KMS-11 (cell line): Measurements from ENCODE around the gene SLIT1.

Experiments
- H2AFZ ChIP-seq: fragments of 200-600 bp; sonication (generic); 2 replicates; pipeline ENCODE4 v1.6.1; 2016; ENCODE audit warnings: antibody characterized with exemption, mixed run types, low read depth
- H3K27ac ChIP-seq: fragments of 200-600 bp; sonication (generic); 2 replicates; pipeline ENCODE4 v1.6.1; 2016; ENCODE audit warnings: mild to moderate bottlenecking, mixed run types
- H3K27me3 ChIP-seq: fragments of 200-600 bp; sonication (generic); 2 replicates; pipeline ENCODE4 v1.6.1; 2017; ENCODE audit warnings: mild to moderate bottlenecking, low read depth, mixed run types, moderate library complexity; ENCODE audit not compliant: insufficient read depth
- H3K36me3 ChIP-seq: fragments of 200-600 bp; sonication (generic); 2 replicates; pipeline ENCODE4 v1.6.1; 2017; ENCODE audit warnings: mild to moderate bottlenecking, mixed run types; ENCODE audit not compliant: insufficient read depth
- H3K4me1 ChIP-seq: fragments of 200-600 bp; sonication (generic); 2 replicates; pipeline ENCODE4 v1.6.1; 2016; ENCODE audit warnings: mild to moderate bottlenecking, low read depth, mixed run types; ENCODE audit not compliant: poor library complexity, severe bottlenecking
- H3K4me2 ChIP-seq: fragments of 200-600 bp; sonication (generic); 2 replicates; pipeline ENCODE4 v1.7.0; 2016; ENCODE audit warnings: mild to moderate bottlenecking, mixed run types
- H3K4me3 ChIP-seq: fragments of 200-600 bp; sonication (generic); IDR thresholded peaks from 2 replicates; pipeline ENCODE4 v1.6.1; 2017; ENCODE audit warnings: low read depth, low read length, mixed read lengths; ENCODE audit not compliant: insufficient read depth
- H3K79me2 ChIP-seq: fragments of 200-600 bp; sonication (generic); 2 replicates; pipeline ENCODE4 v1.6.1; 2016; ENCODE audit warnings: low read depth, mixed run types; ENCODE audit not compliant: insufficient read depth
- H3K9ac ChIP-seq: fragments of 200-600 bp; sonication (generic); 2 replicates; pipeline ENCODE4 v1.6.1; 2016; ENCODE audit warnings: mild to moderate bottlenecking, mixed run types
- H4K20me1 ChIP-seq: fragments of 200-600 bp; sonication (generic); 2 replicates; pipeline ENCODE4 v1.6.1; 2016; ENCODE audit warnings: mild to moderate bottlenecking, mixed run types; ENCODE audit not compliant: insufficient read depth
- TF ChIP-seq, protein P1 (sequence below): fragments of 200-600 bp; sonication (generic); conservative IDR thresholded peaks from 2 replicates; pipeline ENCODE4 v1.6.1; 2017; ENCODE audit warnings: low read depth, mild to moderate bottlenecking, antibody characterized with exemption, low read length, moderate library complexity, mixed read lengths

The SLIT1 gene

DNA sequence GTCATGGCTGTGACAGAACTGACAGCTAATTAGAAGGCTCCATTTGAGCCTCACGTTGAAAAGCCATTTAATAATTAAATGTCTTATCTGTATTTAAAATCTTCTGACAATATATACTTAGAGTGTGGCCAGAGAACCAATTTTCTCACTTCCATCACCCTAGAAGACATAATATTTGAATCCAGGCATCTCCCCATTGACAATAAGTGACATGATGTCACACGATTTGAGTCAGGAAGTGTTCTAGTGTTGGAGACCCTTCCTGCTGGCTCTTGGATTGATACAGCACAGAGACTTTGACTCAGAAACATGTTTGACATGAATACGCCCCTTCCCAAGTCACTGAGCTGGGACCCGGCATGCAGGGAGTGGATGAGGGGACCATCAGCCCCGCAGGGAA lies 85.9 kb downstream of the SLIT1 start:
- Histone ChIP-seq H3K36me3 (no peaks in the 10 kb centered on the region), H3K4me1 (no peaks in the 10 kb centered on the region), H4K20me1 (no peaks in the 10 kb centered on the region), H3K4me2 (no peak overlapping the region), H2AFZ (no peak overlapping the region), H3K4me3 (no peak overlapping the region), H3K79me2 (no peaks in the 10 kb centered on the region), H3K27ac (no peak overlapping the region), H3K9ac (no peak overlapping the region), H3K27me3 (no peaks in the 10 kb centered on the region)
- TF ChIP-seq, protein P1, sequence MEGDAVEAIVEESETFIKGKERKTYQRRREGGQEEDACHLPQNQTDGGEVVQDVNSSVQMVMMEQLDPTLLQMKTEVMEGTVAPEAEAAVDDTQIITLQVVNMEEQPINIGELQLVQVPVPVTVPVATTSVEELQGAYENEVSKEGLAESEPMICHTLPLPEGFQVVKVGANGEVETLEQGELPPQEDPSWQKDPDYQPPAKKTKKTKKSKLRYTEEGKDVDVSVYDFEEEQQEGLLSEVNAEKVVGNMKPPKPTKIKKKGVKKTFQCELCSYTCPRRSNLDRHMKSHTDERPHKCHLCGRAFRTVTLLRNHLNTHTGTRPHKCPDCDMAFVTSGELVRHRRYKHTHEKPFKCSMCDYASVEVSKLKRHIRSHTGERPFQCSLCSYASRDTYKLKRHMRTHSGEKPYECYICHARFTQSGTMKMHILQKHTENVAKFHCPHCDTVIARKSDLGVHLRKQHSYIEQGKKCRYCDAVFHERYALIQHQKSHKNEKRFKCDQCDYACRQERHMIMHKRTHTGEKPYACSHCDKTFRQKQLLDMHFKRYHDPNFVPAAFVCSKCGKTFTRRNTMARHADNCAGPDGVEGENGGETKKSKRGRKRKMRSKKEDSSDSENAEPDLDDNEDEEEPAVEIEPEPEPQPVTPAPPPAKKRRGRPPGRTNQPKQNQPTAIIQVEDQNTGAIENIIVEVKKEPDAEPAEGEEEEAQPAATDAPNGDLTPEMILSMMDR: no peak

DNA sequence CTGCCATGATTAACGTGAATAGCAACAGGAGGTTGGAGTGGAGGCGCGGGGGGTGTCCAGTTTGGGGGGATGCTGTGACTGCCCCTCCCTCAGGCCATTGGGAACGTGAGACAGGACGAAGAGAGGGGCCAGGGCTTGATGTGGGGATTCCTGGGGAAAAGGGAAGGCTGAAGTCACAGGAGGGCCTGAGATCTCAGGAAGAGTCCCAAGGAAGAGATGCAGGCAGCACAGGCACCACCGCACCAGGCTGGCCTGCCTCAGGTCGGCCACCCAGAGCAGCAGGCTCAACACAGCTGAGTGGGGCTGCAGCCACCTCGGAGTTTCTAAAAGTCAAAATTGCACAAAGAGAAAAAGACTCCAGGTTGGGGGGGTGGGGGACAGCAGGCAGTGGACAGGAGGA lies 86.7 kb downstream of the SLIT1 start:
- no peak overlapping the region for H3K4me3 ChIP-seq
- no peaks in the 10 kb centered on the region for H4K20me1 ChIP-seq

DNA sequence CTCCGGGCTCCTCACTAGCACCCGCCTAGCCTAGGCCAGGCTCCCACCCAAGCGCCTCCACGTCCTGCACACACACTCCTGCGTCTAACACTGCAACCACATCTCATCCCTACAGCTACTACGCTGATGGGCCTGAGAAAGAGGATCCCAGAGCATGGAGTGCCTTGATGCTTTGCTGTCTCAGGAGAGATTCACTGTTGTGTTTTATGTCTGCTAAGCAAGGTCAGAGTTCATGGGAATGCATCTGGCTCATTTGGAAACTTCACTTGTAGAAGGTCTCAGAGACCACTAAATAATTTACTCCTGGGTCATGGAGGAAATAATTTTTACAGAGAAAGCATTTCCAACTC lies 88.7 kb downstream of the SLIT1 start:
- Histone ChIP-seq H4K20me1 (no peaks in the 10 kb centered on the region), H3K79me2 (no peaks in the 10 kb centered on the region), H3K4me2 (no peak overlapping the region), H3K4me3 (no peak overlapping the region), H3K9ac (no peak overlapping the region), H3K27me3 (no peaks in the 10 kb centered on the region; the same call in 1 of the 2 replicates), H2AFZ (no peak overlapping the region), H3K4me1 (no peaks in the 10 kb centered on the region), H3K36me3 (no peaks in the 10 kb centered on the region), H3K27ac (no peak overlapping the region)
- TF ChIP-seq, protein P1: no peak

More for the DNA sequence above, 86.7 kb downstream of the SLIT1 start:
- Histone ChIP-seq H3K27me3 (no peaks in the 10 kb centered on the region), H3K79me2 (no peaks in the 10 kb centered on the region), H3K9ac (no peak overlapping the region), H3K36me3 (no peaks in the 10 kb centered on the region), H3K27ac (no peak overlapping the region), H2AFZ (no peak overlapping the region), H3K4me2 (no peak overlapping the region), H3K4me1 (no peaks in the 10 kb centered on the region)
- TF ChIP-seq, protein P1: no peak

DNA sequence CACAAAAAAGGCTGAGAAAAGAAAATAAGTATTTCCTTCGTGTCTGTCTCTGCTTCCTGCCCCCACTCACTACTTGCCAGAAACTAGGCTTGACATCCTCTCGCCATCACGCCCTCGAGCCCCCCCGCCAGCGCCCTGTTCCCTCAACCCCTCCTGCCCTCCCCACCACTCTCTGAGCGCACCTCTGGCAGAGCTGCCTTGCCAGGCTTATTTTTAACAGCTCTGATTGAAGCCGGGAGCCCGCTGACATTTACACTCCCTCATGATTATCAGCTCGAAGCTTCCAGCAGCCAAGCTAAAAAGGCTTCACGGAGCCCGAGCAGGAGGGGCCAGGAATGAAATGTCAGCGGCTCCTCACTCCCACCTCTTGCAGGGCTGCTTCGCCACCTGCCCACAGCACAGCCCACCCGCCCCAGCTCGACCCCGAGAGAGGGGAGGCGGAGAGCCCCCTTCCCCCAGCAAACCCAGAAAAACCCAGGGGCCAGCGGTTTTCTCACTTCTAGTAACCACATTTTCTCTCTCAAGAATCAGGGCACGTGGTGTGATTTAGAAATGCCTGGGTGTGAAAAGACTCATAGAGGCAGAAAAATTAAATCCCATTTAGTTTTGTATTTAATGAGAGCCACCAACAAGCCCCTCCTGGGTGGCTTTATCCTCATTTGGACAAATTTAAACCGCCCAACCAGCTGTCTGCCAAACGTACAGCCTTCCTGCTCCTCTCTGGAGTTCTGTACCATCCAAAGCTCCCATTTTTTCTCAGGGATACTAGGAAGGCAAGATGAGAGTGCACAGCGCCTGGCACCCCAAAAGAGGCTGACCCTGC lies 89.3 kb downstream of the SLIT1 start:
- no peak overlapping the region for H2AFZ ChIP-seq
- H3K9ac ChIP-seq: no peak overlapping the region
- H4K20me1 ChIP-seq: no peaks in the 10 kb centered on the region
- no peak overlapping the region for H3K4me3 ChIP-seq
- TF ChIP-seq, protein P1: no peak
- H3K27ac ChIP-seq: no peak overlapping the region
- no peaks in the 10 kb centered on the region for H3K4me1 ChIP-seq
- H3K36me3 ChIP-seq: no peaks in the 10 kb centered on the region
- H3K4me2 ChIP-seq: no peak overlapping the region
- H3K79me2 ChIP-seq: no peaks in the 10 kb centered on the region
- H3K27me3 ChIP-seq: no peaks in the 10 kb centered on the region; the same call in 1 of the 2 replicates
